CD4-positive, alpha-beta T cell (primary cell): Measurements from ENCODE around the gene SPATA45. TPM values are rescaled to one million over a fixed set of nuclear protein-coding genes. Genes with fewer than 3 reads are reported as not detected.

Experiments used
- ATAC-seq: fragments of 200-7000 bp; cut with Tn5 transposase; one replicate; pipeline ENCODE4 v1.10.0; 2022; ENCODE audit warnings: mild to moderate bottlenecking; ENCODE audit not compliant: poor library complexity
- CTCF ChIA-PET: fragments of 350-600 bp; sonication (Branson Sonifier 250); formaldehyde crosslinking; loops from one replicate; lab custom pipeline; 2021; ENCODE audit warnings: antibody characterized with exemption, inconsistent platforms; lab: Charles Lee
- POLR2A ChIA-PET: fragments of 350-600 bp; sonication (Branson Sonifier 250); formaldehyde crosslinking; loops from one replicate; lab custom pipeline; 2021; ENCODE audit warnings: antibody characterized with exemption, inconsistent platforms; lab: Charles Lee
- DNase-seq, 14 experiments: peaks; one replicate each; pipeline ENCODE4 v3.0.0-alpha.2; 2013 to 2020; ENCODE audit warnings: mixed read lengths in 2 of 14
- H3K27ac ChIP-seq, 2 donors: one replicate each; pipeline versions ENCODE4 v1.5.1 to v1.7.0; 2013; ENCODE audit warnings: low read length in 2 of 2, low read depth in 1 of 2, mild to moderate bottlenecking in 1 of 2
- H3K27me3 ChIP-seq, 2 experiments: 1 replicate in 1 of 2; 2 replicates in 1 of 2; pipeline versions ENCODE4 v1.6.1 to v1.7.0; 2013; ENCODE audit warnings: low read length in 2 of 2, control low read depth in 1 of 2, mild to moderate bottlenecking in 1 of 2, moderate library complexity in 1 of 2; ENCODE audit not compliant: insufficient read depth in 2 of 2, control insufficient read depth in 1 of 2
- H3K36me3 ChIP-seq: one replicate; pipeline ENCODE4 v1.6.1; 2013; ENCODE audit warnings: low read length, control low read depth; ENCODE audit not compliant: insufficient read depth
- H3K4me1 ChIP-seq: one replicate; pipeline ENCODE4 v1.6.1; 2013; ENCODE audit warnings: low read length, control low read depth; ENCODE audit not compliant: insufficient read depth
- H3K4me3 ChIP-seq: one replicate; pipeline ENCODE4 v1.5.1; 2013; ENCODE audit warnings: mild to moderate bottlenecking, low read length, moderate library complexity
- H3K9me3 ChIP-seq, 2 experiments: 1 replicate in 1 of 2; 2 replicates in 1 of 2; pipeline versions ENCODE4 v1.6.1 to v1.7.0; 2013; ENCODE audit warnings: low read length in 2 of 2, mild to moderate bottlenecking in 2 of 2, control low read depth in 1 of 2, moderate library complexity in 1 of 2; ENCODE audit not compliant: control insufficient read depth in 1 of 2, insufficient read depth in 1 of 2
- H3K27ac Mint-ChIP-seq: one replicate; pipeline ENCODE4 v1.8.0; 2020; ENCODE audit warnings: mixed read lengths
- H3K27me3 Mint-ChIP-seq: one replicate; pipeline ENCODE4 v1.8.0; 2021; ENCODE audit warnings: mixed read lengths
- H3K36me3 Mint-ChIP-seq: one replicate; pipeline ENCODE4 v1.8.0; 2021; ENCODE audit warnings: low read depth, mixed read lengths
- H3K4me1 Mint-ChIP-seq: one replicate; pipeline ENCODE4 v1.8.0; 2021; ENCODE audit warnings: low read depth, mixed read lengths
- H3K4me3 Mint-ChIP-seq: one replicate; pipeline ENCODE4 v1.8.0; 2020; ENCODE audit warnings: mild to moderate bottlenecking, mixed read lengths
- H3K9me3 Mint-ChIP-seq: one replicate; pipeline ENCODE4 v1.8.0; 2020; ENCODE audit warnings: mixed read lengths
- intact Hi-C, 2 experiments: fragments of 100-400 bp; cut with DNase I in 1 of 2; cut with micrococcal nuclease in 1 of 2; formaldehyde crosslinking; loops; one replicate each; pipeline versions ENCODE4 v1.15.1 to v1.9.0; 2023 to 2025; cut with DNase I, micrococcal nuclease
- total RNA-seq, 174 experiments: library from RNA in 2 of 174; stranded (reverse) in 2 of 174; gene quantifications; one replicate each; pipeline ENCODE4 v1.2.3 and lab custom pipeline; 2021 to 2026
- TF ChIP-seq, protein P1 (sequence below): fragments of 200-600 bp; IDR thresholded peaks from one replicate; pipeline ENCODE4 v1.8.0; 2022; ENCODE audit warnings: antibody characterized with exemption, mild to moderate bottlenecking

Gene SPATA45
- total RNA-seq, 2 experiments from 2014 or later: not detected

- Mint-ChIP-seq H3K9me3 (no peaks in the 10 kb centered on the region), H3K36me3 (peaks cover 73% of the 10 kb centered on the region), H3K4me1 (peaks cover 8% of the 10 kb centered on the region), H3K4me3 (no peak overlapping the region), H3K27me3 (no peaks in the 10 kb centered on the region), H3K27ac (no peak overlapping the region)
- Histone ChIP-seq H3K4me1 (no peaks in the 10 kb centered on the region), H3K27ac (no peak overlapping the region), H3K4me3 (no peak overlapping the region), H3K9me3 (no peaks in the 10 kb centered on the region), H3K36me3 (peaks cover 51% of the 10 kb centered on the region), H3K27me3 (no peaks in the 10 kb centered on the region)
- intact Hi-C loops: loop anchor here in 1 of 2 experiments (5.0 to 10.0 kb wide), 2 partner anchors 34 to 76 kb away; no protein-coding TSS in a partner anchor
- DNase-seq (no peak), ATAC-seq (no peak)
- ChIA-PET CTCF (interaction anchor here (1.0 to 2.5 kb wide), 6 partner anchors 10 to 325 kb away, joined by 4 to 23 read pairs (median 6); partner anchors contain the start of gene NSL1), POLR2A (interaction anchor here (1.0 to 1.2 kb wide), 2 partner anchors 32 to 80 kb away, joined by 3 read pairs; no protein-coding TSS in a partner anchor)
- TF ChIP-seq, protein P1, sequence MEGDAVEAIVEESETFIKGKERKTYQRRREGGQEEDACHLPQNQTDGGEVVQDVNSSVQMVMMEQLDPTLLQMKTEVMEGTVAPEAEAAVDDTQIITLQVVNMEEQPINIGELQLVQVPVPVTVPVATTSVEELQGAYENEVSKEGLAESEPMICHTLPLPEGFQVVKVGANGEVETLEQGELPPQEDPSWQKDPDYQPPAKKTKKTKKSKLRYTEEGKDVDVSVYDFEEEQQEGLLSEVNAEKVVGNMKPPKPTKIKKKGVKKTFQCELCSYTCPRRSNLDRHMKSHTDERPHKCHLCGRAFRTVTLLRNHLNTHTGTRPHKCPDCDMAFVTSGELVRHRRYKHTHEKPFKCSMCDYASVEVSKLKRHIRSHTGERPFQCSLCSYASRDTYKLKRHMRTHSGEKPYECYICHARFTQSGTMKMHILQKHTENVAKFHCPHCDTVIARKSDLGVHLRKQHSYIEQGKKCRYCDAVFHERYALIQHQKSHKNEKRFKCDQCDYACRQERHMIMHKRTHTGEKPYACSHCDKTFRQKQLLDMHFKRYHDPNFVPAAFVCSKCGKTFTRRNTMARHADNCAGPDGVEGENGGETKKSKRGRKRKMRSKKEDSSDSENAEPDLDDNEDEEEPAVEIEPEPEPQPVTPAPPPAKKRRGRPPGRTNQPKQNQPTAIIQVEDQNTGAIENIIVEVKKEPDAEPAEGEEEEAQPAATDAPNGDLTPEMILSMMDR: no peak
Observed at GRCh38 chr1:212781225-212781624, 66.2 kb downstream of the SPATA45 start.

- H3K27me3 ChIP-seq: no peaks in the 10 kb centered on the region
- no peaks in the 10 kb centered on the region for H3K4me1 ChIP-seq
- ChIA-PET POLR2A (interaction anchor here (1.0 to 1.2 kb wide), 2 partner anchors 31 to 80 kb away, joined by 3 read pairs; no protein-coding TSS in a partner anchor), CTCF (interaction anchor here (1.3 to 2.5 kb wide), 4 partner anchors 10 to 304 kb away, joined by 4 to 23 read pairs (median 10); partner anchors contain the start of gene NSL1)
- intact Hi-C loops: loop anchor here in 1 of 2 experiments (5.0 to 10.0 kb wide), 2 partner anchors 33 to 76 kb away; no protein-coding TSS in a partner anchor
- Mint-ChIP-seq H3K27me3 (no peaks in the 10 kb centered on the region), H3K4me1 (peaks cover 8% of the 10 kb centered on the region), H3K36me3 (peaks cover 69% of the 10 kb centered on the region), H3K4me3 (no peak overlapping the region), H3K27ac (no peak overlapping the region), H3K9me3 (no peaks in the 10 kb centered on the region)
- no peaks in the 10 kb centered on the region for H3K9me3 ChIP-seq
- H3K4me3 ChIP-seq: no peak overlapping the region
- H3K36me3 ChIP-seq: peaks cover 47% of the 10 kb centered on the region
- no peak overlapping the region for H3K27ac ChIP-seq
- DNase-seq (no peak), ATAC-seq (no peak)
- TF ChIP-seq, protein P1: no peak
Observed at GRCh38 chr1:212780759-212781158, 66.7 kb downstream of the SPATA45 start.

Other genes starting within 250 kb of the SPATA45 start
- 10 to 100 TPM; 10.4 to 12.7 TPM for gene ATF3, start 238.9 kb downstream of the SPATA45 start, total RNA-seq
- 1 to 10 TPM in 1 of 2 experiments, under 1 TPM in 1; 0.92 to 1.2 TPM for gene BATF3, start 147.8 kb downstream of the SPATA45 start, total RNA-seq
- gene NSL1, start 55.9 kb downstream of the SPATA45 start, total RNA-seq: 10 to 100 TPM; 14.1 to 15.7 TPM
- gene TATDN3, start 55.8 kb downstream of the SPATA45 start, total RNA-seq: 10 to 100 TPM; 12.2 to 13.8 TPM
- 1 to 10 TPM; 8.4 to 9.5 TPM for gene FLVCR1, start 10.6 kb upstream of the SPATA45 start, total RNA-seq
- under 1 TPM; 0.11 to 0.17 TPM for gene VASH2, start 102.9 kb upstream of the SPATA45 start, total RNA-seq
- 10 to 100 TPM; 53.0 to 56.2 TPM for gene ANGEL2, start 168.2 kb upstream of the SPATA45 start, total RNA-seq
- 1 to 10 TPM; 6.2 to 7.0 TPM for gene RPS6KC1, start 203.6 kb upstream of the SPATA45 start, total RNA-seq